ENCODE results near the gene KIF19.

- TF ChIP-seq SIN3A (conservative IDR thresholded peaks at IDR 0.05 in 1 of 2, IDR thresholded peaks at IDR 0.05 in 1 of 2; ENCODE audit: low read depth in 1 of 2, low read length in 2 of 2) (no peak), CREB1 (IDR thresholded peaks at IDR 0.05) (no peak), RAD21 (IDR thresholded peaks at IDR 0.05 in 1 of 2, conservative IDR thresholded peaks at IDR 0.05 in 1 of 2; ENCODE audit: low read depth in 2 of 2, low read length in 2 of 2) (no peak), ATF2 (IDR thresholded peaks at IDR 0.05; ENCODE audit: low read length) (no peak)
Measured at GRCh38 chr17:74335529-74336062, 9.6 kb downstream of the KIF19 start.

Measured in H1 (cell line).